Testis (tissue), 3 donors: ENCODE measurements around the gene DNAJC15. TPM values are rescaled to one million over a fixed set of nuclear protein-coding genes. Genes with fewer than 3 reads are reported as not detected.
"Not testable (repeated sequence)": the region's sequence is repeated elsewhere in the genome, so short reads cannot be mapped to it uniquely, and the experiment has no call there.

Experiments used
- DNase-seq: peaks from one replicate; pipeline ENCODE4 v3.0.0-alpha.2; 2019
- H3K27ac ChIP-seq, 2 donors: fragments of 200-600 bp; sonication (generic); one replicate each; pipeline ENCODE4 v1.5.1; 2019
- H3K27me3 ChIP-seq: fragments of 200-600 bp; sonication (generic); one replicate; pipeline ENCODE4 v1.5.1; 2019
- H3K36me3 ChIP-seq: fragments of 200-600 bp; sonication (generic); one replicate; pipeline ENCODE4 v1.5.1; 2017; ENCODE audit warnings: low read depth; ENCODE audit errors: missing control alignments
- H3K4me1 ChIP-seq: fragments of 200-600 bp; sonication (generic); one replicate; pipeline ENCODE4 v1.5.1; 2019
- H3K4me3 ChIP-seq, 2 donors: fragments of 200-600 bp; sonication (generic); one replicate each; pipeline ENCODE4 v1.5.1; 2017 to 2019
- H3K9me3 ChIP-seq: fragments of 200-600 bp; sonication (generic); one replicate; pipeline ENCODE4 v1.5.1; 2017
- POLR2A ChIP-seq: fragments of 450-650 bp; IDR thresholded peaks from one replicate; pipeline ENCODE4 v1.6.1; 2017; ENCODE audit warnings: antibody characterized with exemption, mild to moderate bottlenecking, moderate library complexity
- WGBS, 2 donors: methylation state at CpG; one replicate each; pipeline ENCODE4 v1.1.5; 2018; 5-methylcytosine and 5-hydroxymethylcytosine counted together
- intact Hi-C: fragments of 100-400 bp; cut with DNase I; formaldehyde crosslinking; loops from one replicate; pipeline ENCODE4 v1.15.1; 2023; ENCODE audit warnings: low total_unique reads
- polyA plus RNA-seq: library from polyadenylated mRNA; stranded (reverse); fragments of 350-450 nt; fragmentation: Illumina TruSeq; extraction: RNeasy Lipid Tissue Mini Kit (QIAGEN cat#74804); gene quantifications from one replicate; pipeline ENCODE4 v1.2.3, GENCODE V29; 2014; ENCODE audit warnings: low read depth, low replicate concordance; ENCODE audit not compliant: insufficient read depth
- total RNA-seq, 2 donors: library from RNA; depleted of rRNA; stranded (reverse); fragments of >200 nt; gene quantifications; one replicate each; pipeline ENCODE4 v1.2.3, GENCODE V29; 2016
- TF ChIP-seq, protein P1 (sequence below), 3 experiments: fragments of 450-650 bp in 2 of 3; fragments of 200-600 bp in 1 of 3; sonication (generic) in 1 of 3; IDR thresholded peaks; one replicate each; pipeline ENCODE4 v1.5.1; 2016 to 2019; ENCODE audit warnings: antibody characterized with exemption in 3 of 3, mild to moderate bottlenecking in 2 of 3, moderate library complexity in 1 of 3

Gene DNAJC15
- total and polyA plus RNA-seq, 3 donors from 2014 or later: 11.8 to 49.8 (median 17.2) TPM

GRCh38 chr13:43041369-43041921, 18.1 kb downstream of the DNAJC15 start:
- intact Hi-C loops: no loop called here
- WGBS, 2 donors: 75 to 83% methylated on average over 1 of the region's 1 CpG
- no peak for DNase-seq
- Histone ChIP-seq H3K4me3 (no peak overlapping the region), H3K27me3 (no peaks in the 10 kb centered on the region), H3K4me1 (peaks cover 3% of the 10 kb centered on the region), H3K27ac (no peak overlapping the region), H3K9me3 (no peaks in the 10 kb centered on the region), H3K36me3 (no peaks in the 10 kb centered on the region)
- TF ChIP-seq POLR2A: no peak
- TF ChIP-seq, protein P1, sequence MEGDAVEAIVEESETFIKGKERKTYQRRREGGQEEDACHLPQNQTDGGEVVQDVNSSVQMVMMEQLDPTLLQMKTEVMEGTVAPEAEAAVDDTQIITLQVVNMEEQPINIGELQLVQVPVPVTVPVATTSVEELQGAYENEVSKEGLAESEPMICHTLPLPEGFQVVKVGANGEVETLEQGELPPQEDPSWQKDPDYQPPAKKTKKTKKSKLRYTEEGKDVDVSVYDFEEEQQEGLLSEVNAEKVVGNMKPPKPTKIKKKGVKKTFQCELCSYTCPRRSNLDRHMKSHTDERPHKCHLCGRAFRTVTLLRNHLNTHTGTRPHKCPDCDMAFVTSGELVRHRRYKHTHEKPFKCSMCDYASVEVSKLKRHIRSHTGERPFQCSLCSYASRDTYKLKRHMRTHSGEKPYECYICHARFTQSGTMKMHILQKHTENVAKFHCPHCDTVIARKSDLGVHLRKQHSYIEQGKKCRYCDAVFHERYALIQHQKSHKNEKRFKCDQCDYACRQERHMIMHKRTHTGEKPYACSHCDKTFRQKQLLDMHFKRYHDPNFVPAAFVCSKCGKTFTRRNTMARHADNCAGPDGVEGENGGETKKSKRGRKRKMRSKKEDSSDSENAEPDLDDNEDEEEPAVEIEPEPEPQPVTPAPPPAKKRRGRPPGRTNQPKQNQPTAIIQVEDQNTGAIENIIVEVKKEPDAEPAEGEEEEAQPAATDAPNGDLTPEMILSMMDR (IDR thresholded peaks at IDR 0.05): no peak

DNA sequence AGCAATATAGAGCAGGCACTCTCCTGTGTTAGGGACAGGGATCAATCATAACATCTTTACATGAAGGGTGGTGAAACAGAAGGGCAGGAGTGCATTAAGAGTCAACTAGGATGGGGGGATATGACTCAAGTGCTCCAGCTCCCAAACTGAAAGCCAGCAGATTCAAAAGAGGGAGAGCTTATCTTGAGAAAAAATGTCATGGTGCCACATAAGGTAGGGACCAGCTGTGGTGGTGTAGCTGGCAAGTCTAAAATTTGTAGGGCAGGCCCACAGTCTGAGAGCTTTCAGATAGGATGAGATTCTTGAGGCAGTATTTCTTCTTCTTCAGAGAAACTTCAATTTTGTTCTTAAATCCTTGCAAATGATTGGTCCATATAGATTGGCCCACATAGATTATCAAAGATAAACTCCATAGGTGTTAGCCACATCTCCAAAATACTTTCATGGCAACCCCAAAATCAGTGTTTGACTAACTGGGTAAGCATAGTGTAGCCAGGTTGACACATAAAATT, 19.1 kb downstream of the DNAJC15 start:
- DNase-seq: no peak
- Histone ChIP-seq H3K27ac (no peak overlapping the region), H3K9me3 (no peaks in the 10 kb centered on the region), H3K4me3 (no peak overlapping the region), H3K4me1 (no peaks in the 10 kb centered on the region), H3K36me3 (no peaks in the 10 kb centered on the region), H3K27me3 (no peaks in the 10 kb centered on the region)
- intact Hi-C loops: no loop called here
- TF ChIP-seq, protein P1 (IDR thresholded peaks at IDR 0.05): no peak

DNA sequence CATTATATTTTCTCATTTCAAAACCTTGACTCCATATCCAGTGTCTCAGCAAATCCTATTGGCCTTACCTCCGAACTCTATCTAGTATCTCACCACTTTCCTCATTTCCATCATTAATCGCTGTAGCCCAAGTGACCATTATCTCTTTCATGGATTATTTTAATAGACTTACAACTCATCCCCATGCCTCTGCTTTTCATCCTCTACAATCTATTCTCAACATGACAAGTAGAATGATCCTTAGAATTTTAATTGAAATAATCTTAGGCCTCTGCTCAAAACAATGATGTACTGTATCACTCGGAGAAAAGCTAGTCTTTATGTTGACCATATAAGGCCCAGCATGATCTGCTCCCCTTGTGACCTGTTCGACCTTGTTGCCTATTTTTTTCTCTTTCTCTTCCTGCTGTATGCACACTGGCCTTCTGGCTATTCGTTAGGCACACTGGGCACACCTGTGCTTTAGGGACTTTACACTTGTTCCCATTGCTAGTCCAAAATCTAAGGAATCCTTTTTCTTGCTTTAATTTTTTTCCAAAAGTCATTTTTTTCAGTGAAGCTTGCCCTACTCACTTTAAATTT, 21.4 kb downstream of the DNAJC15 start:
- WGBS, 2 donors: 94% methylated on average over 5 of the region's 5 CpGs
- H3K27me3 ChIP-seq: no peaks in the 10 kb centered on the region
- intact Hi-C loops: no loop called here
- H3K9me3 ChIP-seq: no peaks in the 10 kb centered on the region
- no peaks in the 10 kb centered on the region for H3K4me1 ChIP-seq
- no peak overlapping the region for H3K4me3 ChIP-seq
- H3K36me3 ChIP-seq: no peaks in the 10 kb centered on the region
- no peak for DNase-seq
- H3K27ac ChIP-seq: no peak overlapping the region
- TF ChIP-seq, protein P1 (IDR thresholded peaks at IDR 0.05): no peak
- no peak for TF ChIP-seq POLR2A

GRCh38 chr13:43045302-43045773, 22.0 kb downstream of the DNAJC15 start:
- WGBS, 2 donors: 83 to 92% methylated on average over 10 of the region's 10 CpGs
- H3K9me3 ChIP-seq, intact Hi-C loops, H3K27me3 ChIP-seq, H3K27ac ChIP-seq, H3K4me3 ChIP-seq, H3K36me3 ChIP-seq, H3K4me1 ChIP-seq: not testable (repeated sequence)
- DNase-seq: peak; percentile 32

DNA sequence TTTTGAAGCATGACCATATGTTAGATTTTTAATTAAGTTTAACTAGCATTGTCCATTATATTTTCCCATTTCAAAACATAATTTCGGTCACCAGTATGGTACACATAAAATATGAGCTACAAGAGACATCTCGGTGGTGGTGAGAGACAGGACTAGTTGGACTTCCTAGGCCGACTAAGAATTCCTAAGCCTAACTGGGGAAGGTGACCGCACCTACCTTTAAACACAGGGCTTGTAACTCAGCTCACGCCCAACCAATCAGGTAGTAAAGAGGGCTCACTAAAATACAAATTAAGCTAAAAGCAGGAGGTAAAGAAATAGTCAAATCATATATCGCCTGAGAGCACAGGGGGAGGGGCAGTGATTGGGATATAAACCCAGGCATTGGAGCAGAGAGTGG, 22.9 kb downstream of the DNAJC15 start:
- TF ChIP-seq POLR2A: no peak
- no peaks in the 10 kb centered on the region for H3K27me3 ChIP-seq
- H3K4me3 ChIP-seq: no peak overlapping the region
- no peaks in the 10 kb centered on the region for H3K4me1 ChIP-seq
- DNase-seq: no peak
- WGBS, 2 donors: 94 to 96% methylated on average over 6 of the region's 6 CpGs
- intact Hi-C loops: no loop called here
- no peaks in the 10 kb centered on the region for H3K9me3 ChIP-seq
- no peaks in the 10 kb centered on the region for H3K36me3 ChIP-seq
- H3K27ac ChIP-seq: no peak overlapping the region
